ENCODE measurements around the gene MAP7D3.

DNA sequence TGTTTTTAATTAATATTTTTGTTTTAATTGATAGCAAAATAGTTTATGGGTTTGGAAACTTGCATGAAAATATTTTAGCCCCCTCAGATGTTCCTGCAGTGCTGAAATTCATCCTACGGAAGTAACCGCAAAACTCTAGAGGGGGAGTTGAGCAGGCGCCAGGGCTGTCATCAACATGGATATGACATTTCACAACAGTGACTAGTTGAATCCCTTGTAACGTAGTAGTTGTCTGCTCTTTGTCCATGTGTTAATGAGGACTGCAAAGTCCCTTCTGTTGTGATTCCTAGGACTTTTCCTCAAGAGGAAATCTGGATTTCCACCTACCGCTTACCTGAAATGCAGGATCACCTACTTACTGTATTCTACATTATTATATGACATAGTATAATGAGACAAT is 40.4 kb downstream of the MAP7D3 start:
- TF ChIP-seq, protein P1, sequence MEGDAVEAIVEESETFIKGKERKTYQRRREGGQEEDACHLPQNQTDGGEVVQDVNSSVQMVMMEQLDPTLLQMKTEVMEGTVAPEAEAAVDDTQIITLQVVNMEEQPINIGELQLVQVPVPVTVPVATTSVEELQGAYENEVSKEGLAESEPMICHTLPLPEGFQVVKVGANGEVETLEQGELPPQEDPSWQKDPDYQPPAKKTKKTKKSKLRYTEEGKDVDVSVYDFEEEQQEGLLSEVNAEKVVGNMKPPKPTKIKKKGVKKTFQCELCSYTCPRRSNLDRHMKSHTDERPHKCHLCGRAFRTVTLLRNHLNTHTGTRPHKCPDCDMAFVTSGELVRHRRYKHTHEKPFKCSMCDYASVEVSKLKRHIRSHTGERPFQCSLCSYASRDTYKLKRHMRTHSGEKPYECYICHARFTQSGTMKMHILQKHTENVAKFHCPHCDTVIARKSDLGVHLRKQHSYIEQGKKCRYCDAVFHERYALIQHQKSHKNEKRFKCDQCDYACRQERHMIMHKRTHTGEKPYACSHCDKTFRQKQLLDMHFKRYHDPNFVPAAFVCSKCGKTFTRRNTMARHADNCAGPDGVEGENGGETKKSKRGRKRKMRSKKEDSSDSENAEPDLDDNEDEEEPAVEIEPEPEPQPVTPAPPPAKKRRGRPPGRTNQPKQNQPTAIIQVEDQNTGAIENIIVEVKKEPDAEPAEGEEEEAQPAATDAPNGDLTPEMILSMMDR (IDR thresholded peaks at IDR 0.05) = no peak
- no peak for TF ChIP-seq POLR2A (IDR thresholded peaks at IDR 0.05)
